Liver (tissue), 9 donors: ENCODE measurements around the gene PLLP. TPM values are rescaled to one million over a fixed set of nuclear protein-coding genes. Genes with fewer than 3 reads are reported as not detected.

Experiments
- DNase-seq: peaks from one replicate; pipeline ENCODE4 v3.0.0-alpha.2; 2017; ENCODE audit warnings: low spot score
- H3K27ac ChIP-seq, 2 donors: one replicate each; pipeline ENCODE4 v1.7.0; 2013; ENCODE audit warnings: inconsistent platforms in 2 of 2, low read length in 2 of 2, control low read depth in 1 of 2, low read depth in 1 of 2, mild to moderate bottlenecking in 1 of 2
- H3K27me3 ChIP-seq, 4 donors: one replicate each; pipeline versions ENCODE4 v1.6.1 to v1.7.0; 2013; ENCODE audit warnings: low read length in 3 of 4, inconsistent platforms in 1 of 4, mild to moderate bottlenecking in 1 of 4, moderate library complexity in 1 of 4; ENCODE audit not compliant: control insufficient read depth in 4 of 4, insufficient read depth in 4 of 4
- H3K36me3 ChIP-seq, 4 donors: one replicate each; pipeline versions ENCODE4 v1.6.1 to v1.7.0; 2013; ENCODE audit warnings: low read length in 3 of 4, mild to moderate bottlenecking in 3 of 4, low read depth in 1 of 4, moderate library complexity in 1 of 4; ENCODE audit not compliant: control insufficient read depth in 4 of 4, insufficient read depth in 3 of 4
- H3K4me1 ChIP-seq, 4 donors: one replicate each; pipeline versions ENCODE4 v1.6.1 to v1.7.0; 2013; ENCODE audit warnings: low read length in 3 of 4, mild to moderate bottlenecking in 3 of 4, moderate library complexity in 1 of 4; ENCODE audit not compliant: control insufficient read depth in 4 of 4, insufficient read depth in 4 of 4
- H3K4me3 ChIP-seq, 3 donors: one replicate each; pipeline versions ENCODE4 v1.6.1 to v1.7.0; 2013; ENCODE audit warnings: low read length in 3 of 3, control low read depth in 1 of 3, low read depth in 1 of 3, mild to moderate bottlenecking in 1 of 3
- H3K9ac ChIP-seq, 2 donors: one replicate each; pipeline ENCODE4 v1.7.0; 2013; ENCODE audit warnings: low read length in 2 of 2, mild to moderate bottlenecking in 2 of 2, moderate library complexity in 2 of 2, control low read depth in 1 of 2, low read depth in 1 of 2
- H3K9me3 ChIP-seq, 4 donors: one replicate each; pipeline versions ENCODE4 v1.6.1 to v1.7.0; 2013; ENCODE audit warnings: low read length in 3 of 4; ENCODE audit not compliant: control insufficient read depth in 4 of 4
- ATF3 ChIP-seq: IDR thresholded peaks from 2 replicates; pipeline ENCODE4 v1.6.1; 2016; ENCODE audit warnings: antibody characterized with exemption
- CTCF ChIP-seq: fragments of 150-350 bp; IDR thresholded peaks from 2 replicates; pipeline ENCODE4 v1.5.1; 2017; ENCODE audit warnings: improper control_type of control experiment, low read depth, low read length; ENCODE audit not compliant: missing input control
- EGR1 ChIP-seq, 2 donors: IDR thresholded peaks; 2 replicates each; pipeline ENCODE4 v1.6.1; 2016 to 2018; ENCODE audit warnings: antibody characterized with exemption in 2 of 2, low read depth in 2 of 2
- FOXA1 ChIP-seq: IDR thresholded peaks from 2 replicates; pipeline ENCODE4 v1.6.1; 2016; ENCODE audit warnings: antibody characterized with exemption
- FOXA2 ChIP-seq: IDR thresholded peaks from 2 replicates; pipeline ENCODE4 v1.6.1; 2016; ENCODE audit warnings: antibody characterized with exemption
- HNF4G ChIP-seq: IDR thresholded peaks from 2 replicates; pipeline ENCODE4 v1.6.1; 2016; ENCODE audit warnings: antibody characterized with exemption
- MAX ChIP-seq: IDR thresholded peaks from 2 replicates; pipeline ENCODE4 v1.6.1; 2016; ENCODE audit warnings: antibody characterized with exemption
- NR2F2 ChIP-seq: IDR thresholded peaks from 2 replicates; pipeline ENCODE4 v1.6.1; 2016; ENCODE audit warnings: antibody characterized with exemption
- RAD21 ChIP-seq, 2 donors: IDR thresholded peaks; 2 replicates each; pipeline ENCODE4 v1.6.1; 2016; ENCODE audit warnings: antibody characterized with exemption in 2 of 2, mild to moderate bottlenecking in 2 of 2
- RXRA ChIP-seq, 2 donors: IDR thresholded peaks; 2 replicates each; pipeline ENCODE4 v1.6.1; 2017 to 2018; ENCODE audit warnings: antibody characterized with exemption in 2 of 2, mild to moderate bottlenecking in 1 of 2
- SP1 ChIP-seq: IDR thresholded peaks from 2 replicates; pipeline ENCODE4 v1.6.1; 2018; ENCODE audit warnings: antibody characterized with exemption, mild to moderate bottlenecking
- TAF1 ChIP-seq: conservative IDR thresholded peaks from 2 replicates; pipeline ENCODE4 v1.6.1; 2016; ENCODE audit warnings: antibody characterized with exemption, mild to moderate bottlenecking
- ZBTB33 ChIP-seq: IDR thresholded peaks from 2 replicates; pipeline ENCODE4 v1.6.1; 2016; ENCODE audit warnings: antibody characterized with exemption
- WGBS: extraction: QIAGEN DNeasy Blood & Tissue Kit; methylation state at CpG from one replicate; pipeline ENCODE4 v1.1.7; 2013; 5-methylcytosine and 5-hydroxymethylcytosine counted together
- polyA plus RNA-seq, 2 donors: library from polyadenylated mRNA; stranded (reverse) in 1 of 2; unstranded in 1 of 2; fragments of 200-250 nt in 1 of 2; fragments of >200 nt in 1 of 2; fragmentation: Nextera tagmentation in 1 of 2; extraction: Ambion mirVana in 1 of 2; gene quantifications; one replicate each; pipeline versions ENCODE4 v1.2.1 to v1.2.3, GENCODE V29; 2013 to 2015
- total RNA-seq, 2 donors: library from RNA; depleted of rRNA; stranded (reverse); fragments of >200 nt; gene quantifications; one replicate each; pipeline ENCODE4 v1.2.3, GENCODE V29; 2014
- donor health status: healthy.
- donor health status: healthy.
- donor health status: healthy.
- donor health status: healthy.
- donor health status: healthy.

Gene PLLP
- total and polyA plus RNA-seq, 4 donors: 1.4 to 5.2 (median 2.7) TPM

- H3K36me3 ChIP-seq: peaks cover 16 to 73% (median 59%) of the 10 kb centered on the region in 4 donors
- H3K27ac ChIP-seq: no peak overlapping the region
- no peaks in the 10 kb centered on the region for H3K4me1 ChIP-seq
- WGBS: 97% methylated on average over 6 of the region's 6 CpGs
- H3K9me3 ChIP-seq: no peaks in the 10 kb centered on the region
- no peak overlapping the region for H3K9ac ChIP-seq
- no peaks in the 10 kb centered on the region for H3K27me3 ChIP-seq
- no peak for DNase-seq
- no peak overlapping the region for H3K4me3 ChIP-seq
- no peak for TF ChIP-seq CTCF
Observed at GRCh38 chr16:57224651-57225335, 59.7 kb downstream of the PLLP start.

GRCh38 chr16:57223057-57223456 lies 61.4 kb downstream of the PLLP start:
- H3K36me3 ChIP-seq: peaks cover 14 to 73% (median 63%) of the 10 kb centered on the region in 4 donors
- no peak for DNase-seq
- WGBS: 96% methylated on average over 1 of the region's 1 CpG

More at GRCh38 chr16:57223057-57223456, 61.4 kb downstream of the PLLP start:
- no peak overlapping the region for H3K4me3 ChIP-seq
- H3K9me3 ChIP-seq: no peaks in the 10 kb centered on the region
- H3K27ac ChIP-seq: no peak overlapping the region
- H3K9ac ChIP-seq: no peak overlapping the region
- no peaks in the 10 kb centered on the region for H3K27me3 ChIP-seq
- H3K4me1 ChIP-seq: no peaks in the 10 kb centered on the region
- TF ChIP-seq RAD21 (IDR thresholded peaks at IDR 0.05) (no peak), HNF4G (no peak), FOXA2 (no peak), CTCF (no peak), SP1 (no peak), ATF3 (no peak), NR2F2 (no peak), RXRA (IDR thresholded peaks at IDR 0.05) (no peak), MAX (no peak), TAF1 (no peak), FOXA1 (no peak), EGR1 (IDR thresholded peaks at IDR 0.05; ENCODE audit: low read depth in 2 of 2) (no peak), ZBTB33 (no peak)
